GM19025 (cell line): ENCODE results near the gene AFF4.
"Not testable (repeated sequence)": the region's sequence is repeated elsewhere in the genome, so short reads cannot be mapped to it uniquely, and the experiment has no call there.

Source experiments
- ATAC-seq: cut with Tn5 transposase; IDR thresholded peaks from one replicate; pipeline ENCODE4 v1.9.1; 2021; ENCODE audit warnings: mild to moderate bottlenecking, low read depth, moderate library complexity; ENCODE audit not compliant: unreplicated experiment

Gene AFF4, protein sequence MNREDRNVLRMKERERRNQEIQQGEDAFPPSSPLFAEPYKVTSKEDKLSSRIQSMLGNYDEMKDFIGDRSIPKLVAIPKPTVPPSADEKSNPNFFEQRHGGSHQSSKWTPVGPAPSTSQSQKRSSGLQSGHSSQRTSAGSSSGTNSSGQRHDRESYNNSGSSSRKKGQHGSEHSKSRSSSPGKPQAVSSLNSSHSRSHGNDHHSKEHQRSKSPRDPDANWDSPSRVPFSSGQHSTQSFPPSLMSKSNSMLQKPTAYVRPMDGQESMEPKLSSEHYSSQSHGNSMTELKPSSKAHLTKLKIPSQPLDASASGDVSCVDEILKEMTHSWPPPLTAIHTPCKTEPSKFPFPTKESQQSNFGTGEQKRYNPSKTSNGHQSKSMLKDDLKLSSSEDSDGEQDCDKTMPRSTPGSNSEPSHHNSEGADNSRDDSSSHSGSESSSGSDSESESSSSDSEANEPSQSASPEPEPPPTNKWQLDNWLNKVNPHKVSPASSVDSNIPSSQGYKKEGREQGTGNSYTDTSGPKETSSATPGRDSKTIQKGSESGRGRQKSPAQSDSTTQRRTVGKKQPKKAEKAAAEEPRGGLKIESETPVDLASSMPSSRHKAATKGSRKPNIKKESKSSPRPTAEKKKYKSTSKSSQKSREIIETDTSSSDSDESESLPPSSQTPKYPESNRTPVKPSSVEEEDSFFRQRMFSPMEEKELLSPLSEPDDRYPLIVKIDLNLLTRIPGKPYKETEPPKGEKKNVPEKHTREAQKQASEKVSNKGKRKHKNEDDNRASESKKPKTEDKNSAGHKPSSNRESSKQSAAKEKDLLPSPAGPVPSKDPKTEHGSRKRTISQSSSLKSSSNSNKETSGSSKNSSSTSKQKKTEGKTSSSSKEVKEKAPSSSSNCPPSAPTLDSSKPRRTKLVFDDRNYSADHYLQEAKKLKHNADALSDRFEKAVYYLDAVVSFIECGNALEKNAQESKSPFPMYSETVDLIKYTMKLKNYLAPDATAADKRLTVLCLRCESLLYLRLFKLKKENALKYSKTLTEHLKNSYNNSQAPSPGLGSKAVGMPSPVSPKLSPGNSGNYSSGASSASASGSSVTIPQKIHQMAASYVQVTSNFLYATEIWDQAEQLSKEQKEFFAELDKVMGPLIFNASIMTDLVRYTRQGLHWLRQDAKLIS

DNA sequence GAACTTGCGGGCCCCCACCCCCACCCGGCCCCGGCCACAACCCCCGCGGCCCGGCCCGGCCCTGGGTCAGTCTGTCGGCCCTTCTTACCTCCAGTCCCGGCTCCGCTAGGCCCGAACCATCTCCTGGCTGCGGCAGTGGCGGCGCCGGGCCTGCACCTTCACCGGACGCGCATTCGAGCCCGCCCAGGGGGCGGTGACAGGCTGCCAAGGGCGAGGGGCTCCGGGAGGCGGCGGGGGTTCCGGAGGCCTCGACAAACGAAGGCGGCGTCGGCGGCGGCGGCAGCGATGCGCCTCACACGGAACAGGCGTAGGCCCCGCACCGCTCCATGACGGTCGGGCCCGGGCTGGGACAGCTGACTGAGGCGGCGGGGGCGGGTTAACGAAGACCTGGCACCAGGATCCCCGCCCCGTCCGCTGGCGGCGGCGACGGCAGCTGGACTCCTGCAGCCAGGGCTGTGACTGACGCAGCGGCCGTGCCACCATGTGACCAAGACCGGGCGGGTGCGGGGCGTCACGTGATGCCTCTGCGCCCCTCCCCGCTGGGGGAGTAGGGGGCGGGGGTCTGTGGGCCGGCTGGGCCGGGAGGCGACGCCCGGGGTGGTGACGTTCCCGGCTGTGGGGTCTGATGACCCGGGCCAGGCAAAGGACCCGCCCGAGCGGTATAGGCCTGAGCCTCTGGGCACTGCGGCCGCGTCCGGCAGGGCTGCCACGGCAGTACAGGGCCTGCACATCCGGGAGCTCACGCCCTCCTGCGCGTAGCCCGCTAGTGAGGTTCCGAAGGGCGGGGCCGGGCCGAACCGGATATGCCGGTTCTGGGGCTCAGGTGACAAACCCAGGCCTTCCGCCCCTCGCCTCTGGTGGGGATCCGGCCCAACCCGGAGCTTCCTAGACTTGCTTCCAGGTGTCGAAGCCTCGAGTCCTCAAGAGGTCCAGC lies at the start of gene AFF4:
AFF4 (minus strand) TSS at position 464 of the 934 bp plus-strand sequence. CDS start 26,445 bp downstream, outside the sequence.
- ATAC-seq = peak; percentile 95

DNA sequence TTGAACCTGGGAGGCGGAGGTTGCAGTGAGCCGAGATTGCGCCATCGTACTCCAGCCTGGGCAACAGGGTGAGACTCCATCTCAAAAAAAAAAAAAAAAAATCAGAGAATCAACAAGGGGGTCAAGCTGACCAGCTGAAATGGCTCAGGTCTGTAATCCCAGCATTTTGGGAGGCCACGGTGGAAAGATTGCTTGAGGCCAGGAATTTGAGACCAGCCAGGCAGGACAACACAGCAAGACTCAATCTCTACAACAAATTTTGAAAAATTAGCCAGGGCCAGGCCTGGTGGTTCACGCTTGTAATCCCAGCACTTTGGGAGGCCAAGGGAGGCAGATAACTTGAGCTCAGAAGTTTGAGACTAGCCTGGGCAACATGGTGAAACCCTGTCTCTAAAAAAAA lies 45.0 kb upstream of the AFF4 start:
- ATAC-seq = not testable (repeated sequence)

DNA sequence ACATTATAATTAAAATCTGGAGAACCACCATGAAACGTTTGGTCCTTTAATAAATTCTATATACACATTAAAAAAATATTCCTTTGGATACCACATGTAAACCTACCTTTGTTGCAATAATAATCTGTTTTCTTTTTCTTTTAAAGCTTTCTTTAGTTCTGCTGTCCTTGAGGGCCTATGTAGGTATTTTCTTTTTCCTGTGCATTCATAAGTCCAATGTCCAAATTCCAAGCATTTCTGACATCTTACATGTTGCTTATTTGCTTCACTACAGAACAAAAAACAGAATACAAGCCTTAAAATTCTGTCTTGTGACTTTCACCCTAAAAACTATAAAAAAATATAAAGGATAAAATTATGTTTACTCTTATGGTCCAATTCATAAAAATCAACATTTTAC lies 43.2 kb upstream of the AFF4 start:
- ATAC-seq = no peak

DNA sequence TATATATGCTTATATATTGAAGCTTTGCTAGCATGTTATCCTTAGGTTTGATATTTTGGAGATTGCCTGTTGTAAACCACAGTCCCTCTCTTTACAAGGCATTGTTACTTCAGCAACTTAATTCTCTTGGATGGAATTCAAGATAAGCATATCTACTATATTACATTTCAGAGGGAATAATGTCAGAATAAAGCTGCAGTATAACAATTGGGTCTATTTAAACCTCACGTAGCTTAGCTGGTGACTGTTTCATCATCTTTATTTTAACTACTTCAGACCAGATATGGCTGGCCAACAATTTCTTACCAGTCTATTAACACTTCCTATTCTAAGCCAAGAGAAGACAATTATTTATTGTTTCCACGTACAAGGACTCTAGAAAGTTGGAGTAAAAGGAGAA lies 35.8 kb upstream of the AFF4 start:
- ATAC-seq = no peak

DNA sequence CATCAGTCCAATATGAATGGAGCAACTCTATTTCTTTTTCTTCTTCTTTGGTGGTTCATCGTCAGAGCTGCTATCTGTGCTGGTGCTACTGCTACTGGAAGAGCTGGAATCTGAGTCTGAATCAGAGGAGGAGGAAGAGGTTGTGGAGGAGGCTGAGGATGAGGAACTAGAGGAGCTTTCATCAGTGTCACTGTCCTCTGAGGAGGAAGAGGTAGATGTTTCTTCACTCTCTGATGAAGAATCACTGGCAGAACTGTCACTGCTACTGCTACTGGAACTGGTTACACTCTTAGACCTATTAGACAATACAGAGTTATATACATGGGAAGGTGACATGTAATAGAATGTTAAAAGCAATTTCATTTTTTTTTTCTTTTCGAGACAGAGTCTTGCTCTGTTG lies 35.1 kb upstream of the AFF4 start:
- ATAC-seq = no peak

DNA sequence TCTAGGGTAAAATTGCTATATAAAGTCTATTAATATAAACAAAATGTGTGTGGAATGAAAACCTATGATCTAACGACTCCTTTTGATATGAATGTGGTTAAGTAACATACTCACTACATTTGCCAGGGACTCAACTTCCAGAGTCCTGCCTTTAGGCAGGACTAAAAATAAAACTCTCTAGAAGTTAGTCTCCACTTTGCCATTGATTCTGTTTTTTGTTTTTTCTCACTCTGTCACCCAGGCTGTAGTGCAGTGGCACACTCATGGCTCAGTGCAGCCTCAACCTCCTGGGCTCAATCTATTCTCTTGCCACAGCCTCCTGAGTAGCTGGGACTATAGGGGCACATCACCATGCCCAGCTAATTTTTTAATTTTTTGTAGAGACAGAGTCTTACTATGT lies 32.9 kb upstream of the AFF4 start:
- ATAC-seq = no peak

DNA sequence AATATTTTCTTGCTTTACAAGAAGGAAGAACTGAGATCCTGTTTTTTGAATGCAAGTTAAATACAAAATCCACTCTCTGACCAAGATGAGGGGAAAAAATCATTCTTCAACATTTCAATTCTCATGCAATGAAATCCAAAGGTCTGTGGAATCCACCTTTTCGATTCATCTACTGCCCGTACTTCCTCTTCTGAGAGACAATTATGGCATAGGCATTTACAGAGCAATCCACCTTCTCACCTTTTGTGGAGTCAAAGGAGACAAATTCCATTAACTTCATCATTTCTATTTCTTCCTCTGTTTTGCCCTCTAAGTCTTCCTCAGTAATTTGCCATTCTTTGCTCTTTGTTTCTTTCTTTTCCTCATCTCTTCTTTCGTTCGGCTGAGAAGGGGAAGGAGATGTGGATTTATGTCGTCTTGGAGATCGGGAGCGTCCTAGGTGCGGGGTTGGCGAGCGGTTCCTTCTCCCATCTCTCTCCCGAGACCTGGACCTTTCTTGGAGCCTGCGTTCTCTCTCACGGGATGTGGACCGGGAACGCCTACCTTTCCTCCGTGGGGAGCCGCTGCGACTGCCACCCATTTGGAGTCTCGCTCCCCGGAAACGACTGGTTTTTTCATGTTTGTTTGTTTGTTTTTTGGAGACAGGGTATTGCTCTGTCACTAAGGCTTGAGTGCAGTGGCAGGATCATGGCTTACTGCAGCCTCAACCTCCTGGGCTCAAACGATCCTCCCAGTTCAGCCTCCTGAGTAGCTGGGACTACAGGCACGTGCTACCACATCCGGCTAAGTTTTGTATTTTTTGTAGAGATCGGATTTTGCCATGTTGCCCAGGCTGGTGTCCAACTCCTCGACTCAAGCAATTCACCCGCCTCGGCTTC lies 24.3 kb upstream of the AFF4 start:
- no peak for ATAC-seq

DNA sequence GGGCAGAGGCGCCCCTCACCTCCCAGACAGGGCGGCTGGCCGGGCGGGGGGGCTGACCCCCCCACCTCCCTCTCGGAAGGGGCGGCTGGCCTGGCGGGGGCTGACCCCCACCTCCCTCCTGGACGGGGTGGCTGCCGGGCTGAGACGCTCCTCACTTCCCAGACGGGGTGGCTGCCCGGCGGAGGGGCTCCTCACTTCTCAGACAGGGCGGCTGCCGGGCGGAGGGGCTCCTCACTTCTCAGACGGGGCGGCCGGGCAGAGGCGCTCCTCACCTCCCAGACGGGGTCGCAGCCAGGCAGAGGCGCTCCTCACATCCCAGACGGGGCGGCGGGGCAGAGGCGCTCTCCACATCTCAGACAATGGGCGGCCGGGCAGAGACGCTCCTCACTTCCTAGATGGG lies 19.5 kb upstream of the AFF4 start:
- not testable (repeated sequence) for ATAC-seq

DNA sequence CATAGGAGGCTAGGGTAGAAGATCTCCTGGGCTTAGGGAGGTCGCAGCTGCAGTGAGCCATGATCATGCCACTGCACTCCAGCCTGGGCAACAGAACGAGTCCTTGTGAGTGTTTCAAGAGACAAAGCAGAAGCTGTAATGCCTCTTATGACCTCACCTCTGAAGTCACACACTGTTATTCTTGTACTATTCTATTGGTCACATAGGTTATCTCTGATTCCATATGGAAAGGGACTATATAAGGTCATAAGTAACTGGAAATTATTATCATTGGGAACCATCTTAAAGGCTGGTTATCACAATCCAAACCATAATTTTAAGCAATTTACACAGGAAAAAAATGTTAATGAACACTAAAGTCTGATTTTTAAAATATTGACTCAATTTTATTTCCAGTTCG lies 17.9 kb upstream of the AFF4 start:
- no peak for ATAC-seq

DNA sequence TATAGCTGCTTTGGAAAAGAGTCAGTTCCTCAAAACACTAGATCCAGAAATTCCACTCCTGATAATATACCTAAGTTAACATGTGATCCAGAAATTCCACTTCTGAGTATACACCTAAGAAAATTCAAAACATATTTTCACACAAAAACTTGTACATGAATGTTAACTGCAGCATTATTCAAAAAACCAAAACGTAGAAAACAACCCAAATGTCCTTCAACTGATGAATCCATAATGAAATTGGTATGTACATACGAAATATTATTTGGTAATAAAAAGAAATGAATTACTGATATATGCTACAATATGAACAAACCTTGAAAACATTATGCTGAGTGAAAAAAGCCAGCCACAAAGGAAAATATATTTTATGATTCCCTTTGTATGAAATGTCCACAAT lies 16.5 kb upstream of the AFF4 start:
- no peak for ATAC-seq

DNA sequence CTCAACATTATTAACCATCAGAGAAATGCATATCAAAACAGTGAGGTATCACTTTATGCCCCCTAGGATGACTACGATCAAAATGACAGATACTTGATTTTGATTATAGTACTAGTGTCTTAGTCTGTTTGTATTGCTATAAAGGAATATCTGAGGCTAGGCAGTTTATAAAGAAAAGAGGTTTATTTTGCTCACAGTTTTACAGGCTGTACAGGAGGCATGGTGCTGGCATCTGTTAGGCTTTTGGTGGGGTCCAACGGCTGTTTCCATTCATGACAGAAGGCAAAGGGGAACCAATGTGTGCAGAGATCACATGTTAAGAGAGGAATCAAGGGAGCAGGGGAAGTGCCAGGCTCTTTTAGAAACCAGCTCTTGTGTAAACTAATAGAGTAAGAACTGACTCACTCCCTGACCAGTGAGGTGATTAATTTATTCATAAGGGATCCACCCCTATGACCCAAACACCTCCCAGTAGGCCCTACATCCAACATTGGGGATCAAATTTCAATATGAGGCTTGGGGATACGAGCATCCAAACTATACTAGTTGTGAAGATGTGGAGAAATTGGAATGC lies 16.0 kb upstream of the AFF4 start:
- ATAC-seq = no peak

DNA sequence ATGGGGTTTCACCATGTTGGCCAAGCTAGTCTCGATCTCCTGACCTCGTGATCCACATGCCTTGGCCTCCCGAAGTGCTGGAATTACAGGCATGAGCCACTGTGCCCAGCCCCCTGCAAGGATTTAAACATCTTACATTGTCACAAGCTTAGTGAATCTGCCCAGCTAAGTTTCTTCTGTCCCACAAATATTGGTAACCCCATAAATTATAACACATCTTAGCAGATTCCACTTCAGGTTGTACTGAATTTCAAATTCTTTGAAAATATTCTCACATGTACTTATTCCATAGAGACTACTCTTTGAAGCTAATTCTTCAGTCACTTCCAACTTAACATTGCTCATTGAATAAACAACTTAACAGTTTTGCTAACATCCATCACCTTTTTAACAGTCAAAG lies 13.4 kb upstream of the AFF4 start:
- no peak for ATAC-seq

DNA sequence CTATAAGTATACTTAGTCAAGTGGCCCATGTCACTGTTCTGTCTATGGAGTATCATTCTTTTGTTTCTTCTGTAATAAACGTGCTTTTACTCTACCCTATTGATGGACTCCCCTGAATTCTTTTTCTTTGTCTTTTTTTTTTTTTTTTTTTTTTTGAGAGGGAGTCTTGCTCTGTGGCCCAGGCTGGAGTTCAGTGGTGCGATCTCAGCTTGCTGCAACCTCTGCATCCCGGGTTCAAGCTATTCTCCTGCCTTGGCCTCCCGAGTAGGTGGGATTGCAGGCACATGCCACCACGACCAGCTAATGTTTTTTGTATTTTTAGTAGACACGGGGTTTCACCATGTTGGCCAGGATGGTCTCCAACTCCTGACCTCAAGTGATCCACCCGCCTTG lies 9.0 kb upstream of the AFF4 start:
- ATAC-seq = not testable (repeated sequence)

DNA sequence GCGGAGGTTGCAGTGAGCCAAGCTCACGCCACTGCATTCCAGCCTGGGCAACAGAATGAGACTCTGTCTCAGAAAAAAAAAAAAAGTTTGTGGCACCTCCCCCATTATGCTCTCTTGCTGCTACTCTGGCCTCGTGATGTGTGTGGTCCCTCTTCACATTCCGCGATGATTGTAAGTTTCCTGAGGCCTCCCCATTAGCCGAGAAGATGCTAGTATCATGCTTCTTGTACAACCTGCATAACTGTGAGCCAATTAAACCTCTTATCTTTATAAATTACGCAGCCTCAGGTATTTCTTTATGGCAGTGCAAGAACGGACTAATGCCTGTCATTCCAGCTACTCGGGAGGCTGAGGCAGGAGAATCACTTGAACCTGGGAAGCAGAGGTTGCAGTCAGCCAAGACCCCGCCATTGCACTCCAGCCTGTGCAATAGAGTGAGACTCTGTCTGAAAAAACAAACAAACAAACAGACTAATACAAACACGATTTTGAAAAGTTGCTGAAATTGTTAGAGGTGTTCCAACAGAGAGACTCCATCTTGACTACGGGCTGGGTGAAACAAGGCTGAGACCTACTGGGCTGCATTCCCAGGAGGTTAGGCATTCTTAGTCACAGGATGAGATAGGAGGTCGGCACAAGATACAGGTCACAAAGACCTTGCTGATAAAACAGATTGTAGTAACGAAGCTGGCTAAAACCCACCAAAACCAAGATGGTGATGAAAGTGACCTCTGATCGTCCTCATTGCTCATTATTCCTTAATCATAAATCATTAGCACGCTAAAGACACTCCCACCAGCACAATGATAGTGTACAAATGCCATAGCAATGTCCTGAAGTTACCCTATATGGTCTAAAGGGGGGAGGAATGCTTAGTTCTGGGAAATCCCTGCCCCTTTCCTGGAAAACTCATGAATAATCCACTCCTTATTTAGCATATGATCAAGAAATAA lies 8.3 kb upstream of the AFF4 start:
- ATAC-seq = no peak

DNA sequence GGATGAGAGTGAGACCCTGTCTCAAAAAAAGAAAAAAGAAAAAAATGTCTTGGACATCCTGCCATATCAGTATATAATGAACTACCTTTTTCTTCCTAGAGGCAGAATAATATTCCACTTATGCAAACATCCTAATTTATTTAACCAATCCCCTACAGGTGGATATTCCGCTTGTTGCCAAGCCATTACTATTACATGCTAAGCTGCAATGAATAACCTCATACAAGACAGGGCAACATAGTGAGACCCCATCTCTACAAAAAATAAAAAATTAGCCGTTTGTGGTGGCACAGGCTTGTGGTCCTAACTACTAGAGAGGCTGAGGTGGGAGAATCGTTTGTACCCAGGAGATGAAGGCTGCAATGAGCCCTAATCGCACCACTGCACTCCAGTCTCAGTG lies 1.7 kb upstream of the AFF4 start:
- ATAC-seq = no peak

DNA sequence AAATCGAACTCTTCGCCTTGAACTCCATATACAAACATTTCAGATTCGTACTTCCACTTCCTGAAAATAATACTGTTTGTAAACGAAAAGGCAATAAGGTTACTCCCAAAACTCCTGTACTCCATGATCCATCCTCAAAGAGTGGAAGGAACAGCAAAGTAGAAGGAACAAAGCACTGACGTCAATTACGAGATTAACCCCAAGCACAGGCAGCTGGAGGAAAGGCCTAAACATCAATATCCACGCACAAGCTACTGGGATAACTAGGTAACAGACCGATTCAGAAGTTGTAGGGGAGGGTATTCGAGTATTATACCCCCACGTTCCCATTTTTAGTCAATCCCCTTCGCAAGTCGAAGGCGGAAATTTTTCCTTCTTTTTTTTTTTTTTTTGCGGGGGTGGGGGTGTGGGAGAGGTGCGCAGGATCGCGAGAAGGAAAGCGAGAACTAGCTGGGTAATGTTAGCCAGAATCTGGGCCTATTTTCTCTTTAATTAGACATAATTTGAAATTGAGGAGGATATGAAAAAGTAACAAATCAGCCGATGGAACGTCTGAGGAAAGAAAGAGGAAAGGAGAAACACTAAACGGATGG lies 909 bp downstream of the AFF4 start:
- no peak for ATAC-seq

DNA sequence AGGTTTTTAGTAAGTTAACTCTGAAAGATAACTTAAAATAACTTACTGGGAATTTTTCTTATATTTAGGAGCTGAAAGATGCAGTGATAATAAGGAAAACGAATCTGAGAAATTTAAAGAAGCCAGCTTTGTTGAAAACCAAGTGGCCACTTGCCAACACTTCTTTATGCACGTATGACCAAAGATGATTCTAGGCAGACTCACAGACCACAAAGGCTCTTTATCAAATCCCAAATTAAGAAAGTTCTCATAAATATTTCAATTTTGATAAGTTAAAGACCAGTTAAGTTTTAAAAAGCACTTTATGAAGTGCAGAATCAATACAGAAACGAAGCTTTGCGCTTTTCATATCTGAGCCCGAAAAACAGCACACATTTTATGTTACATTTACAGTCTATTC lies 1.5 kb downstream of the AFF4 start:
- ATAC-seq = no peak
